Measurements from ENCODE around the gene DENND4C. TPM values are rescaled to one million over a fixed set of nuclear protein-coding genes. Genes with fewer than 3 reads are reported as not detected.

DENND4C gene
- polyA plus RNA-seq, 1 of the 3 experiments (the other 2 are of a cell fraction) = 7.5 TPM

GRCh38 chr9:19201899-19202891 lies 28.3 kb upstream of the DENND4C start (continued):
- TF ChIP-seq REST (IDR thresholded peaks at IDR 0.05; ENCODE audit: low read depth, low read length) = no peak
- TF ChIP-seq PBX3 (IDR thresholded peaks at IDR 0.05) = no peak
- no peak for TF ChIP-seq FOSL2 (IDR thresholded peaks at IDR 0.05; ENCODE audit: borderline replicate concordance, low read depth)
- TF ChIP-seq EP300 (IDR thresholded peaks at IDR 0.05; ENCODE audit: borderline replicate concordance in 1 of 2, low read depth in 1 of 2, low read length in 1 of 2) = peak in 1 of 2 experiments; percentile 74; a peak in 2 of 4 replicates
- peak; percentile 62 for TF ChIP-seq GATA2 (CRISPR knock-in tag; IDR thresholded peaks at IDR 0.05)
- no peak for TF ChIP-seq EZH2phosphoT487 (IDR thresholded peaks at IDR 0.05; ENCODE audit: borderline replicate concordance, low read depth)
- no peak for TF ChIP-seq NFIC (IDR thresholded peaks at IDR 0.05; ENCODE audit: borderline replicate concordance)

- Histone ChIP-seq H3K9me2 (no peaks in the 10 kb centered on the region), H3K36me3 (replicated peaks in 1 of 2; ENCODE audit: control insufficient read depth in 1 of 2, insufficient read depth in 2 of 2, low read length in 1 of 2) (no peaks in the 10 kb centered on the region), H3K27ac (ENCODE audit: low read depth in 2 of 2, low read length in 1 of 2) (no peak overlapping the region), H3F3A (replicated peaks; ENCODE audit: insufficient read depth) (no peaks in the 10 kb centered on the region), H3K4me3 (ENCODE audit: low read depth in 2 of 2, low read length in 1 of 2) (no peak overlapping the region), H2AFZ (ENCODE audit: low read depth) (no peak overlapping the region), H3K79me2 (ENCODE audit: insufficient read depth) (no peaks in the 10 kb centered on the region), H3K4me2 (no peak overlapping the region), H3K27me3 (ENCODE audit: insufficient read depth) (no peaks in the 10 kb centered on the region), H3K9me3 (no peaks in the 10 kb centered on the region), H3K9ac (no peak overlapping the region), H3K4me1 (ENCODE audit: control insufficient read depth in 1 of 2, insufficient read depth in 2 of 2, low read depth in 1 of 2, low read length in 1 of 2) (peaks cover 0 to 3% of the 10 kb centered on the region in 2 experiments; a peak in 1 of 4 replicates), H4K20me1 (ENCODE audit: insufficient read depth) (no peaks in the 10 kb centered on the region)
- POLR2A ChIA-PET = interaction anchor here (1.7 kb wide), 2 partner anchors 27 to 177 kb away, joined by 4 to 6 read pairs; partner anchors contain the start of genes DENND4C and RPS6
- DNase-seq = no peak
- TF ChIP-seq ZBTB33 (IDR thresholded peaks at IDR 0.05; ENCODE audit: borderline replicate concordance, low read depth) (no peak), FOXM1 (IDR thresholded peaks at IDR 0.05; ENCODE audit: low read depth) (no peak), CTCF (IDR thresholded peaks at IDR 0.05) (no peak), USF1 (IDR thresholded peaks at IDR 0.05; ENCODE audit: borderline replicate concordance, low read depth) (no peak), FOSL2 (IDR thresholded peaks at IDR 0.05; ENCODE audit: borderline replicate concordance, low read depth) (no peak), RXRA (IDR thresholded peaks at IDR 0.05; ENCODE audit: borderline replicate concordance, low read depth) (no peak), TCF12 (IDR thresholded peaks at IDR 0.05) (no peak), NFIC (IDR thresholded peaks at IDR 0.05; ENCODE audit: borderline replicate concordance) (no peak), NRF1 (IDR thresholded peaks at IDR 0.05; ENCODE audit: low read depth, low read length) (no peak)
- CTCF ChIA-PET = no interaction called here
- 96% methylated on average over 5 of the region's 5 CpGs for WGBS (ENCODE audit: low lambda C conversion rate)
Measured at GRCh38 chr9:19203058-19203457, 27.4 kb upstream of the DENND4C start.

Measured in SK-N-SH (cell line).